Ovary (tissue), 9 donors: Measurements from ENCODE around the gene SPRR1A. TPM values are rescaled to one million over a fixed set of nuclear protein-coding genes. Genes with fewer than 3 reads are reported as not detected.
"Not testable (repeated sequence)": the region's sequence is repeated elsewhere in the genome, so short reads cannot be mapped to it uniquely, and the experiment has no call there.

Experiments used
- DNase-seq, 5 donors: peaks; one replicate each; pipeline ENCODE4 v3.0.0-alpha.2; 2019 to 2020
- H3K27ac ChIP-seq, 2 donors: fragments of 200-600 bp; one replicate each; pipeline versions ENCODE4 v1.5.1 to v1.8.0; 2019 to 2022
- H3K27me3 ChIP-seq: fragments of 200-600 bp; one replicate; pipeline ENCODE4 v1.8.0; 2022
- H3K36me3 ChIP-seq: fragments of 200-600 bp; sonication (generic); one replicate; pipeline ENCODE4 v1.5.1; 2019
- H3K4me1 ChIP-seq: one replicate; pipeline ENCODE4 v1.8.1; 2013; ENCODE audit warnings: mild to moderate bottlenecking, moderate library complexity; ENCODE audit not compliant: insufficient read depth
- H3K4me3 ChIP-seq: fragments of 200-600 bp; sonication (generic); one replicate; pipeline ENCODE4 v1.5.1; 2017
- H3K9me3 ChIP-seq, 2 donors: fragments of 200-600 bp in 1 of 2; sonication (generic) in 1 of 2; one replicate each; pipeline versions ENCODE4 v1.5.1 to v1.8.1; 2013 to 2019; ENCODE audit warnings: mild to moderate bottlenecking in 1 of 2, moderate library complexity in 1 of 2
- CTCF ChIP-seq, 3 donors: fragments of 450-650 bp in 2 of 3; fragments of 200-600 bp in 1 of 3; IDR thresholded peaks; one replicate each; pipeline versions ENCODE4 v1.5.1 to v1.8.0; 2016 to 2022; ENCODE audit warnings: antibody characterized with exemption in 3 of 3, mild to moderate bottlenecking in 1 of 3
- EP300 ChIP-seq: sonication (generic); formaldehyde crosslinking; IDR thresholded peaks from one replicate; pipeline ENCODE4 v1.6.1; 2017; ENCODE audit warnings: antibody characterized with exemption
- POLR2A ChIP-seq: fragments of 450-650 bp; IDR thresholded peaks from one replicate; pipeline ENCODE4 v1.6.1; 2017; ENCODE audit warnings: antibody characterized with exemption, mild to moderate bottlenecking, moderate library complexity
- WGBS, 3 donors: extraction: QIAGEN DNeasy Blood & Tissue Kit in 1 of 3; methylation state at CpG; one replicate each; pipeline versions ENCODE4 v1.1.5 to v1.1.7; 2013 to 2017; 5-methylcytosine and 5-hydroxymethylcytosine counted together
- intact Hi-C, 4 donors: fragments of 100-400 bp; cut with DNase I; formaldehyde crosslinking; loops; one replicate each; pipeline versions ENCODE4 v1.11.0 to v1.15.1; 2022 to 2023
- polyA plus RNA-seq, 2 donors: library from polyadenylated mRNA; stranded (reverse); fragments of 200-250 nt in 1 of 2; fragments of 350-450 nt in 1 of 2; fragmentation: Illumina TruSeq in 1 of 2; extraction: RNeasy Lipid Tissue Mini Kit (QIAGEN cat#74804) in 1 of 2; gene quantifications; one replicate each; pipeline ENCODE4 v1.2.3, GENCODE V29; 2013 to 2014
- total RNA-seq, 7 donors: library from RNA; depleted of rRNA in 2 of 7; stranded (reverse); fragments of >200 nt in 2 of 7; fragmentation: NEBNext Ultra II Directional in 3 of 7; extraction: Animal tissue kit (Norgen Biotek cat#: 25700) in 3 of 7; gene quantifications; one replicate each; pipeline versions ENCODE4 v1.1.0 to v1.2.4, GENCODE V29; 2016 to 2023
- donor health status: DM: no; HTN: no; CAD: no; lungs with moderate emphysema.
- donor health status: DM: no; HTN: no; CAD: no.
- donor health status: Bipolar disorder and iron deficiency.
- donor health status: DM: yes; HTN: yes; CAD: no.
- donor health status: DM: no; HTN: no; CAD: no.
- donor health status: DM: yes; HTN: yes; CAD: no.

The SPRR1A gene
- total and polyA plus RNA-seq, 9 donors = not detected

- Histone ChIP-seq H3K4me1 (peaks cover 2% of the 10 kb centered on the region), H3K4me3 (no peak overlapping the region), H3K27ac (no peak overlapping the region), H3K27me3 (no peaks in the 10 kb centered on the region), H3K9me3 (no peaks in the 10 kb centered on the region), H3K36me3 (no peaks in the 10 kb centered on the region)
- 90 to 94% (median 92%) methylated on average over 6 of the region's 6 CpGs for WGBS, 3 donors
- TF ChIP-seq CTCF (IDR thresholded peaks at IDR 0.05) (no peak), POLR2A (no peak), EP300 (no peak)
- intact Hi-C loops = no loop called here
- DNase-seq = no peak
These were observed 15.9 kb downstream of the SPRR1A start for GRCh38 chr1:152999818-153000217.

- no peak for TF ChIP-seq POLR2A
- TF ChIP-seq EP300 = no peak
- TF ChIP-seq CTCF (IDR thresholded peaks at IDR 0.05) = no peak
- WGBS, 3 donors = 100% methylated on average over 1 of the region's 1 CpG
- intact Hi-C loops = no loop called here
These were observed 16.4 kb downstream of the SPRR1A start for GRCh38 chr1:153000294-153000693.

GRCh38 chr1:153001382-153001781 is 17.5 kb downstream of the SPRR1A start, which contains the start of gene SPRR3:
TSS of gene SPRR3 (plus strand) at chr1:153001749. CDS start at chr1:153003021, 1,272 bp downstream.
- Histone ChIP-seq H3K9me3 (no peaks in the 10 kb centered on the region), H3K4me1 (peaks cover 2% of the 10 kb centered on the region), H3K27ac (no peak within 1 kb of the TSS), H3K27me3 (no peaks in the 10 kb centered on the region), H3K4me3 (no peak within 1 kb of the TSS), H3K36me3 (no peaks in the 10 kb centered on the region)
- WGBS, 3 donors = 87 to 89% (median 88%) methylated on average over 2 of the region's 2 CpGs
- DNase-seq = no peak
- intact Hi-C loops = no loop called here
- TF ChIP-seq CTCF (IDR thresholded peaks at IDR 0.05) (no peak), POLR2A (no peak), EP300 (no peak)

More at GRCh38 chr1:153000294-153000693, 16.4 kb downstream of the SPRR1A start:
- H3K4me1 ChIP-seq = peaks cover 2% of the 10 kb centered on the region
- no peaks in the 10 kb centered on the region for H3K27me3 ChIP-seq
- no peak overlapping the region for H3K27ac ChIP-seq
- no peaks in the 10 kb centered on the region for H3K36me3 ChIP-seq
- no peak for DNase-seq
- no peak overlapping the region for H3K4me3 ChIP-seq
- no peaks in the 10 kb centered on the region for H3K9me3 ChIP-seq

GRCh38 chr1:153011235-153011758 is 27.4 kb downstream of the SPRR1A start:
- H3K27ac ChIP-seq, H3K27me3 ChIP-seq, intact Hi-C loops, H3K9me3 ChIP-seq, H3K36me3 ChIP-seq, H3K4me1 ChIP-seq, H3K4me3 ChIP-seq, DNase-seq: not testable (repeated sequence)
- 89 to 91% (median 90%) methylated on average over 8 of the region's 8 CpGs for WGBS, 3 donors

GRCh38 chr1:153021829-153022228 is 37.9 kb downstream of the SPRR1A start:
- H3K4me3 ChIP-seq, intact Hi-C loops, H3K9me3 ChIP-seq, H3K27me3 ChIP-seq, H3K36me3 ChIP-seq, DNase-seq, H3K27ac ChIP-seq, H3K4me1 ChIP-seq: not testable (repeated sequence)
- 22 to 37% (median 37%) methylated on average over 2 of the region's 2 CpGs for WGBS, 3 donors

GRCh38 chr1:153022340-153022739 is 38.5 kb downstream of the SPRR1A start:
- H3K27ac ChIP-seq, H3K27me3 ChIP-seq, H3K9me3 ChIP-seq, H3K36me3 ChIP-seq, intact Hi-C loops, DNase-seq, H3K4me1 ChIP-seq, H3K4me3 ChIP-seq: not testable (repeated sequence)
- WGBS, 3 donors = 55 to 70% (median 68%) methylated on average over 9 of the region's 9 CpGs
